PC-3 (cell line): ENCODE measurements around the gene UBE4A. TPM values are rescaled to one million over a fixed set of nuclear protein-coding genes. Genes with fewer than 3 reads are reported as not detected.
"Not testable (repeated sequence)": the region's sequence is repeated elsewhere in the genome, so short reads cannot be mapped to it uniquely, and the experiment has no call there.

Source experiments
- ATAC-seq: fragments of 200-7000 bp; cut with Tn5 transposase; 2 replicates; pipeline ENCODE4 v1.9.1; 2020; ENCODE audit warnings: mild to moderate bottlenecking, moderate library complexity
- BruUV-seq: library from RNA; stranded (reverse); fragments of 400-500 nt; replicated peaks from 2 replicates; lab custom pipeline; 2021; lab: Mats Ljungman, UMichigan
- CTCF ChIA-PET: fragments of 300-600 bp; sonication (Branson Sonifier 250); formaldehyde crosslinking; loops from one replicate; lab custom pipeline; 2022; ENCODE audit warnings: antibody characterized with exemption; lab: Charles Lee
- POLR2A ChIA-PET: fragments of 300-600 bp; sonication (Branson Sonifier 250); formaldehyde crosslinking; loops from one replicate; lab custom pipeline; 2022; ENCODE audit warnings: antibody characterized with exemption; ENCODE audit not compliant: unreplicated experiment; lab: Charles Lee
- DNase-seq: peaks from one replicate; pipeline ENCODE4 v3.0.0-alpha.2; 2015
- H2AFZ ChIP-seq: fragments of 300-600 bp; sonication (generic); 2 replicates; pipeline ENCODE4 v1.6.0; 2016; ENCODE audit warnings: antibody characterized with exemption, low read length
- H3F3A ChIP-seq: fragments of 300-600 bp; sonication (generic); one replicate; pipeline ENCODE4 v1.6.0; 2017; ENCODE audit warnings: antibody characterized with exemption, low read length, control low read depth, mild to moderate bottlenecking; ENCODE audit not compliant: unreplicated experiment
- H3K27ac ChIP-seq: fragments of 300-600 bp; sonication (generic); 2 replicates; pipeline ENCODE4 v1.5.1; 2016; ENCODE audit warnings: mild to moderate bottlenecking, low read length
- H3K27me3 ChIP-seq: fragments of 300-600 bp; sonication (generic); 2 replicates; pipeline ENCODE4 v1.6.1; 2016; ENCODE audit warnings: low read length, mixed read lengths
- H3K36me3 ChIP-seq: fragments of 300-600 bp; sonication (generic); 2 replicates; pipeline ENCODE4 v1.6.1; 2016; ENCODE audit warnings: low read depth, mixed run types, low read length, mixed read lengths
- H3K4me1 ChIP-seq: fragments of 300-600 bp; sonication (generic); 2 replicates; pipeline ENCODE4 v1.5.1; 2016; ENCODE audit warnings: low read length; ENCODE audit not compliant: insufficient read depth
- H3K4me2 ChIP-seq: fragments of 300-600 bp; sonication (generic); 2 replicates; pipeline ENCODE4 v1.6.0; 2016; ENCODE audit warnings: low read length
- H3K4me3 ChIP-seq: fragments of 300-600 bp; sonication (generic); 2 replicates; pipeline ENCODE4 v1.5.1; 2016; ENCODE audit warnings: mild to moderate bottlenecking, low read length, mixed read lengths
- H3K79me2 ChIP-seq: fragments of 300-600 bp; sonication (generic); 2 replicates; pipeline ENCODE4 v1.6.1; 2017; ENCODE audit warnings: low read length, mixed read lengths
- H3K9ac ChIP-seq: fragments of 300-600 bp; sonication (generic); 2 replicates; pipeline ENCODE4 v1.6.0; 2016; ENCODE audit warnings: mild to moderate bottlenecking, low read length
- H3K9me2 ChIP-seq: fragments of 300-600 bp; sonication (generic); replicated peaks from 2 replicates; pipeline ENCODE4 v1.6.1; 2016; ENCODE audit warnings: mixed run types, low read length, mixed read lengths
- H3K9me3 ChIP-seq: fragments of 300-600 bp; sonication (generic); 2 replicates; pipeline ENCODE4 v1.6.1; 2016; ENCODE audit warnings: low read length, mixed read lengths
- H4K20me1 ChIP-seq: fragments of 300-600 bp; sonication (generic); 2 replicates; pipeline ENCODE4 v1.6.1; 2016; ENCODE audit warnings: low read length, mixed read lengths
- CTCF ChIP-seq: fragments of 300-600 bp; sonication (generic); conservative IDR thresholded peaks from 2 replicates; pipeline ENCODE4 v1.5.1; 2017; ENCODE audit warnings: antibody characterized with exemption, low read depth, mild to moderate bottlenecking, low read length
- EZH2 ChIP-seq: fragments of 300-600 bp; sonication (generic); IDR thresholded peaks from one replicate; pipeline ENCODE4 v1.6.1; 2017; ENCODE audit warnings: antibody characterized with exemption, mild to moderate bottlenecking, low read length; ENCODE audit not compliant: unreplicated experiment
- EZH2phosphoT487 ChIP-seq: fragments of 300-600 bp; sonication (generic); IDR thresholded peaks from 2 replicates; pipeline ENCODE4 v1.6.1; 2018; ENCODE audit warnings: mild to moderate bottlenecking, antibody characterized with exemption, low read length, borderline replicate concordance
- intact Hi-C: fragments of 100-400 bp; cut with micrococcal nuclease; formaldehyde crosslinking; loops from 2 replicates; pipeline ENCODE4 v1.9.0; 2023
- total RNA-seq: library from RNA; depleted of rRNA; stranded (reverse); fragments of >200 nt; gene quantifications from 2 replicates; pipeline ENCODE4 v1.2.3, GENCODE V29; 2014

Gene UBE4A
- total RNA-seq, 1 experiment from 2014 or later, result 56.4 TPM

GRCh38 chr11:118401880-118402590, 42.6 kb downstream of the UBE4A start:
- Histone ChIP-seq H3K9me3 (no peaks in the 10 kb centered on the region), H3F3A (peaks cover 3% of the 10 kb centered on the region), H2AFZ (peak overlapping the region; percentile 90), H4K20me1 (peaks cover 30% of the 10 kb centered on the region), H3K36me3 (peaks cover 30% of the 10 kb centered on the region), H3K27me3 (no peaks in the 10 kb centered on the region), H3K4me2 (peak overlapping the region; percentile 82), H3K27ac (peak overlapping the region; percentile 77), H3K4me3 (peak overlapping the region; percentile 90), H3K4me1 (peaks cover 14% of the 10 kb centered on the region; the same call in 1 of the 2 replicates), H3K79me2 (peaks cover 62% of the 10 kb centered on the region), H3K9ac (peak overlapping the region; percentile 92), H3K9me2 (no peaks in the 10 kb centered on the region)
- BruUV-seq, result TSS peak; percentile 56
- ATAC-seq (peak; percentile 20), DNase-seq (peak; percentile 37)
- ChIA-PET CTCF (interaction anchor here (0.6 kb wide), 1 partner anchor 22 kb away, joined by 3 read pairs; no protein-coding TSS in a partner anchor), POLR2A (interaction anchor here (0.5 kb wide), 2 partner anchors 33 to 129 kb away, joined by 4 to 11 read pairs; partner anchors contain the start of gene TMEM25)
- intact Hi-C loops, result loop anchor here (1.0 to 10.0 kb wide), 3 partner anchors 37 to 163 kb away; partner anchors contain the start of gene IFT46
- TF ChIP-seq EZH2phosphoT487 (no peak), EZH2 (no peak), CTCF (no peak; the same call in 1 of the 2 replicates)

- H3F3A ChIP-seq, CTCF ChIA-PET, H3K27ac ChIP-seq, H3K9me2 ChIP-seq, H2AFZ ChIP-seq, ATAC-seq, BruUV-seq, H3K27me3 ChIP-seq, DNase-seq, H3K9me3 ChIP-seq: not testable (repeated sequence)
- Histone ChIP-seq H3K36me3 (peaks cover 30% of the 10 kb centered on the region), H3K4me1 (peaks cover 14% of the 10 kb centered on the region; the same call in 1 of the 2 replicates), H3K79me2 (peaks cover 67% of the 10 kb centered on the region), H3K9ac (peak overlapping the region; percentile 92), H4K20me1 (peaks cover 30% of the 10 kb centered on the region), H3K4me2 (peak overlapping the region; percentile 82), H3K4me3 (peak overlapping the region; percentile 90)
- intact Hi-C loops, result loop anchor here (10.0 kb wide), 1 partner anchor 162 kb away; the partner anchor contains the start of gene IFT46
- POLR2A ChIA-PET, result interaction anchor here (0.5 kb wide), 1 partner anchor 128 kb away, joined by 4 read pairs; the partner anchor contains the start of gene TMEM25
Observed at GRCh38 chr11:118402594-118402993, 43.2 kb downstream of the UBE4A start.

GRCh38 chr11:118406599-118407166, 47.3 kb downstream of the UBE4A start:
- ATAC-seq (no peak), DNase-seq (no peak)
- Histone ChIP-seq H3K27me3 (no peaks in the 10 kb centered on the region), H4K20me1 (peaks cover 34% of the 10 kb centered on the region), H2AFZ (no peak overlapping the region), H3K36me3 (peaks cover 44% of the 10 kb centered on the region), H3F3A (peaks cover 3% of the 10 kb centered on the region), H3K27ac (no peak overlapping the region), H3K9me2 (no peaks in the 10 kb centered on the region), H3K9ac (no peak overlapping the region), H3K4me2 (no peak overlapping the region), H3K4me1 (peaks cover 7% of the 10 kb centered on the region; the same call in 1 of the 2 replicates), H3K9me3 (no peaks in the 10 kb centered on the region), H3K4me3 (no peak overlapping the region), H3K79me2 (peaks cover 66% of the 10 kb centered on the region)
- ChIA-PET POLR2A (no interaction called here), CTCF (no interaction called here)
- TF ChIP-seq CTCF, result no peak
- no peak for TF ChIP-seq EZH2phosphoT487
- TF ChIP-seq EZH2, result no peak
- intact Hi-C loops, result loop anchor here (10.0 kb wide), 1 partner anchor 158 kb away; the partner anchor contains the start of gene IFT46
- no TSS peak for BruUV-seq
